Gastroesophageal sphincter (tissue), 3 donors: ENCODE measurements around the gene MRPL48.

Experiments
- CTCF ChIP-seq, 4 experiments: fragments of 200-600 bp in 2 of 4; fragments of 450-650 bp in 2 of 4; sonication (generic) in 1 of 4; IDR thresholded peaks; one replicate each; pipeline ENCODE4 v1.5.1; 2017 to 2019; ENCODE audit warnings: antibody characterized with exemption in 4 of 4, mild to moderate bottlenecking in 2 of 4, moderate library complexity in 2 of 4
- POLR2A ChIP-seq, 2 donors: fragments of 450-650 bp; IDR thresholded peaks; one replicate each; pipeline ENCODE4 v1.6.1; 2017; ENCODE audit warnings: antibody characterized with exemption in 2 of 2, mild to moderate bottlenecking in 2 of 2, moderate library complexity in 1 of 2
- POLR2AphosphoS5 ChIP-seq: sonication (generic); formaldehyde crosslinking; IDR thresholded peaks from one replicate; pipeline ENCODE4 v1.6.1; 2017; ENCODE audit warnings: antibody characterized with exemption

GRCh38 chr11:73800276-73800806 lies 12.7 kb downstream of the MRPL48 start:
- TF ChIP-seq CTCF (IDR thresholded peaks at IDR 0.05) (no peak), POLR2A (IDR thresholded peaks at IDR 0.05) (no peak), POLR2AphosphoS5 (no peak)
